GM18508 (cell line): ENCODE data around the gene RXFP1.

ENCODE experiments used
- ATAC-seq: cut with Tn5 transposase; IDR thresholded peaks from one replicate; pipeline ENCODE4 v1.9.1; 2021; ENCODE audit warnings: moderate number of reproducible peaks; ENCODE audit not compliant: insufficient read depth, unreplicated experiment

RXFP1 gene

GRCh38 chr4:158540125-158540907 is 18.6 kb downstream of the RXFP1 start:
- no peak for ATAC-seq

- no peak for ATAC-seq
These were observed 19.8 kb downstream of the RXFP1 start for GRCh38 chr4:158541506-158541905.

GRCh38 chr4:158543191-158543590 is 21.5 kb downstream of the RXFP1 start:
- ATAC-seq, result no peak

GRCh38 chr4:158544141-158544540 is 22.5 kb downstream of the RXFP1 start:
- ATAC-seq, result no peak

- no peak for ATAC-seq
These were observed 31.7 kb downstream of the RXFP1 start for GRCh38 chr4:158553364-158553763.

DNA sequence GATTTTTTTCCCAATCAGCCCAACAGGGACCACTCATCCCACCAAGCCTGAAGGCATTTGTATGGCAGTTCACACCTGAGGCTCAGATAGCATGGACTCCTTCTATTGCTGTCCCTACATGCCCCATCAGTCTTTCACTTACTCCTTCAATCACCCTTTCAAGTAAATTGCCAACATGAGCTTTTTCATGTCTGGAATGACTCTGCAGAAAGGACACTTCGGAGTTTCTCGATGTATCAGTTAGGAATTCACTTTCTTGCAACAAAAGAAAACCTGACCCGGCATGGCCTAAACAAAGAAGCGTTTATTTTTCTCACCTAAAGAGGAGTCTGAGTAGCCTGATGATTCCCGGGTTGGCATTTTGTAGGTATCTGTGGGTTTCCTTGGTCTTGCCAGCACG is 38.6 kb downstream of the RXFP1 start:
- no peak for ATAC-seq

GRCh38 chr4:158566860-158567259 is 45.2 kb downstream of the RXFP1 start:
- ATAC-seq, result no peak

GRCh38 chr4:158571736-158572135 is 50.1 kb downstream of the RXFP1 start:
- ATAC-seq, result no peak

DNA sequence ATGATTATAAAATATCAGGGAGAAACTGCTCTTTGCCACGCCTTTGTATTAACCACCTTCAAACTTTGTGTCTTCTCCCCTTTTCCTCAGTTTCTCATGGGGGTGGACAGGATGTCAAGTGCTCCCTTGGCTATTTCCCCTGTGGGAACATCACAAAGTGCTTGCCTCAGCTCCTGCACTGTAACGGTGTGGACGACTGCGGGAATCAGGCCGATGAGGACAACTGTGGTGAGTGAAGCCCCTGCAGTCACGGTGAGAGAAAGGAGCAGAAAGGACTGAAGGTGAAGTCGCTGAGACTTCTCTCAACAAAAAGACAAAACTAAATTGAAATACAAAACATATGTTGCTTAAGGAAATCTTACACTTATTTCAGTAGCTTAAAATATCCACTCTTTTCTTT is 50.9 kb downstream of the RXFP1 start:
- no peak for ATAC-seq

GRCh38 chr4:158578476-158578875 is 56.8 kb downstream of the RXFP1 start:
- no peak for ATAC-seq

DNA sequence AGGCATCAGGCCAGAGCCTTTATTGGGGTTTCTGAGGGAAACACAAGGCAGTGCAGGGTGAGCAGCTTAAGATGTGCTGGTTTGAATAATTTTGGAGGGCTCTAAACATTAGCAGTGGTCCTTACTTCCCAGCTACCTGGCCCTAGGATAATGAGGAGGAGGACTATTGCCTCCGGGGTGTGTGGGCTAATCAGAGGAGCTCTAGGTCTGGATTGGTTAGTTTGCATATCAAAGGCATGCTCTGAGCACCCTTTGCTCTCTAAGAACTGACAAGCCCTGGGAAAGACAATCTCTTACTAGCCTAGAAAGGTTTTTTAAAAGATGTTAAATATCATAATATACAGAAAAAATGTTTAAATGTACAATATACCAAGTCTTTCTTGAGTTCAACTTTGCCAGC is 58.4 kb downstream of the RXFP1 start:
- no peak for ATAC-seq

GRCh38 chr4:158581161-158581560 is 59.5 kb downstream of the RXFP1 start:
- no peak for ATAC-seq

- ATAC-seq, result no peak
These were observed 65.2 kb downstream of the RXFP1 start for GRCh38 chr4:158586881-158587280.

DNA sequence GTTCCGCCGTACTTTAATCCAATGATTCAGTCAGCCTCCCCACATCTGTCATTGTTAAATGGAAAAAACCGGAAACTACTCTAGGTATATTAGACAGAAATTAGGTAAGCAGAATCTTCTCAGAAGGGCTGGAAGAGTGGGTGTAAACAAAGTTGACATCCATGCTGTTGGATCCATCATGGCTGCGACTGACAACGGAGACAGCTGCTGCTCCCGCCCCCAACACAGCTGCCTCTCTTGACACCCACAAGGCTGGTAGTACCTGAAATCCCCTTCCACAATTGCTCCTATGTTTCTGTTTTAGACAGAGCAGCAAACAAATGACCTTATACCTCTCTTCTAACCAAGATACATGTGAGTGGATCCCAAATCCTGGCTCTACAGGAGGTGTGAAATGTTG is 66.6 kb downstream of the RXFP1 start:
- ATAC-seq, result no peak

DNA sequence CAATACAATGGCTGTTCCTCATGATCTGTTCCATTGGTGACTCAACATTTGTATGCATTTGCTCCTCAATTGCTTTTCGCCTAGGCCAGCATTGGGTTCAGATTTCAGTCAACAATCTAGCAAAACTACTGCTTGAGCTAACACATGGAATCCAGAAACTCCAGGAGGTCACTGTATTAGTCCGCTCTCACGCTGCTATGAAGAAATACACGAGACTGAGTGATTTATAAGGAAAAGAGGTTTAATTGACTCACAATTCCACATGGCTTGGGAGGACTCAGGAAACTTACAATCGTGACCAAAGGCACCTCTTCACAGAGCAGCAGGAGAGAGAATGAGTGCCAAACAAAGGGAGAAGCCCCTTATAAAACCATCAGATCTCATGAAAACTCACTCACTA is 67.1 kb downstream of the RXFP1 start:
- no peak for ATAC-seq

- no peak for ATAC-seq
These were observed 68.6 kb downstream of the RXFP1 start for GRCh38 chr4:158590306-158590705.

- ATAC-seq, result no peak
These were observed 69.1 kb downstream of the RXFP1 start for GRCh38 chr4:158590824-158591223.

DNA sequence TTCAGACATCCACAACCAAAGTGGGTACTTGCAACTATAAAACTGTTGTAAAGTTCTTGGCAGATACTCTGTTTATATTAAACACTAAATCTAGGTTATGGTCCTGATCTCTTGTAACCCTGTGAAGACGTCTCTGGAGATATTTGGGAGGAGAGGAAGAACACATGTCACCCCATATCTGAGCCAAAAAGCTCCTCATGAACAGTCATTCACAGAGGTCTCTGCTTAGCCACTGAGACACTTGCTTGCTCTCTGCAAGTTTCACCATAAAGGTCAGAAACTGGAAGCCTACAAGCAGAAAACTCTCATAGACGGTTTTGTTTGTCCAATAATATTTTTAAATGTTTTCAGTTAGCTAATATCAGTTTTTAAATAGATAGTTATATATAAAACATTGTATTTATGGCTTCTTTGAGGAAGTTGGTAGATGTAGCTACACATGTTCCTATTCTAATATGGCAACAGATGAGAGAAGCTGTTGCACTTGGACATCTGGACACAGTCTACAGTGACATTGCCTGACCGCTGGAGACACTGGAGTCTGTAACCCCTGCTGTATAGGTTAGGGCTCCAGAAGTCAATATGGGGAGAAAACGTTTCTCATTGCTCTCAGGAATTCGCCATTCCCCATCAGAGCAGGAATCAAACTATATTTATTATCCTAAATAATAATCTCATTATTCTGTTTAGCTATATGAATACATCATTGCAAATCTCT is 76.4 kb downstream of the RXFP1 start:
- no peak for ATAC-seq

DNA sequence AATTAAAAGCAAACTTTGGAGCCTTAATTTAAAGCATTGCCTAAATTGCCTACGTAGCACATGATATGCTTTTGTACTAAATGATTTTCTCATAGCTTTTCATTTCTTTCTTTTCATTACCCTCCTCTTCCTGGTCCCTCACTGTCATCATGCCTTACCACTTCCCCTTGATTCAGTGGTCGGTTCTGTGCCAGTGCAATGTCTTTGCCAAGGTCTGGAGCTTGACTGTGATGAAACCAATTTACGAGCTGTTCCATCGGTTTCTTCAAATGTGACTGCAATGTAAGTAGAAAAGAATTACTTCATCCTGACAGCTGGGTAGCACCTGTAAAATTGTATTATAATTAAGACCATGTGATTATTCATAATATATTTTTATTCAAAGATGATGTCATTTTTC is 77.5 kb downstream of the RXFP1 start:
- no peak for ATAC-seq

DNA sequence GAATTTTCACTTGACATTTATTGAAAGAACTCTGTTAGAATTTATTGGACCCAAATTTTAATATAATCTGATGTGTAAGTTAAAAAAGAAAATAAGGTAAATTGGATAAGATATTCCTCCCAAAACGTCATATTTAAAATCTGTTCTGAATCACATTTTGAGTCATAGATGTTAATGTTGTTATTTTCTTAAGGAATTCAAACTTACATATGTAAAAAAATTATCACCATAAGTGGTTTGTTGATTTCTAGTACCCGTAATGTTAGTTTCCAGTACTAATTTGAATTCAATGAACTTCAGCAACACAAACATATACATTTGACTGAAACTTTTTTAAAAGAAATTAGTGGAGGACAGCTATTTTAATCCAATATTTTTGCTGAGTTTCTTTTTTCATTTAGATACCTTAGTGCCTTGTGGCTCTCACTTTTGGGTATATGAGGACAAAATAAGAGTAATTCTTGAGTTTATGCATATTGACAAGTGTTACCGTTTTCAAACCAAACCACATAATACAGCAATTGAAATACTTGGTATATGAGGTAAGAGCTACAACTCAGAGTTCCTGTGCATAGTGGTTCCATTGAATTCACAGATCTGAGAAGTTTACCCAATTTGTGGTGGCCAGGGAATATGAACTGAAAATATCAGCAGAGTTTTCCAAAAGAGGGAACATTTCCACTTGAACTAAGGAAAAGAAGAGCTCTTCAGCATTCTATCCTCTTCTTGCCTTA is 78.2 kb downstream of the RXFP1 start:
- no peak for ATAC-seq

- ATAC-seq, result no peak
These were observed 82.7 kb downstream of the RXFP1 start for GRCh38 chr4:158604369-158604768.
